HG03196 (cell line): ENCODE data around the gene HSD17B12.

ENCODE experiments used
- ATAC-seq: cut with Tn5 transposase; IDR thresholded peaks from one replicate; pipeline ENCODE4 v1.9.1; 2021; ENCODE audit not compliant: unreplicated experiment

Gene HSD17B12

GRCh38 chr11:43687120-43687791 lies 6.7 kb downstream of the HSD17B12 start:
- no peak for ATAC-seq

GRCh38 chr11:43688394-43688793 lies 7.9 kb downstream of the HSD17B12 start:
- no peak for ATAC-seq

- ATAC-seq, result no peak
Measured at GRCh38 chr11:43689167-43689566, 8.6 kb downstream of the HSD17B12 start.

- no peak for ATAC-seq
Measured at GRCh38 chr11:43690929-43691725, 10.6 kb downstream of the HSD17B12 start.

- ATAC-seq, result no peak
Measured at GRCh38 chr11:43691806-43692205, 11.3 kb downstream of the HSD17B12 start.

GRCh38 chr11:43693069-43693468 lies 12.5 kb downstream of the HSD17B12 start:
- ATAC-seq, result no peak

- no peak for ATAC-seq
Measured at GRCh38 chr11:43693731-43694130, 13.2 kb downstream of the HSD17B12 start.

GRCh38 chr11:43694477-43694876 lies 13.9 kb downstream of the HSD17B12 start:
- ATAC-seq, result no peak

- ATAC-seq, result no peak
Measured at GRCh38 chr11:43697679-43698078, 17.1 kb downstream of the HSD17B12 start.

- no peak for ATAC-seq
Measured at GRCh38 chr11:43699870-43700269, 19.3 kb downstream of the HSD17B12 start.

- no peak for ATAC-seq
Measured at GRCh38 chr11:43706631-43707030, 26.1 kb downstream of the HSD17B12 start.

GRCh38 chr11:43708776-43709175 lies 28.2 kb downstream of the HSD17B12 start:
- ATAC-seq, result no peak

- ATAC-seq, result no peak
Measured at GRCh38 chr11:43709689-43710088, 29.2 kb downstream of the HSD17B12 start.

GRCh38 chr11:43712676-43713075 lies 32.1 kb downstream of the HSD17B12 start:
- no peak for ATAC-seq

GRCh38 chr11:43718373-43718772 lies 37.8 kb downstream of the HSD17B12 start:
- no peak for ATAC-seq

- ATAC-seq, result no peak
Measured at GRCh38 chr11:43723617-43724016, 43.1 kb downstream of the HSD17B12 start.

GRCh38 chr11:43732225-43732624 lies 51.7 kb downstream of the HSD17B12 start:
- no peak for ATAC-seq

GRCh38 chr11:43734256-43734655 lies 53.7 kb downstream of the HSD17B12 start:
- no peak for ATAC-seq

GRCh38 chr11:43735115-43735514 lies 54.6 kb downstream of the HSD17B12 start:
- ATAC-seq, result no peak

GRCh38 chr11:43735961-43736360 lies 55.4 kb downstream of the HSD17B12 start:
- no peak for ATAC-seq

GRCh38 chr11:43736502-43737200 lies 56.1 kb downstream of the HSD17B12 start:
- no peak for ATAC-seq

- no peak for ATAC-seq
Measured at GRCh38 chr11:43737201-43737590, 56.7 kb downstream of the HSD17B12 start.
